ENCODE results near the gene PRM2.

Gene PRM2

GRCh38 chr16:11262915-11263314, 13.4 kb downstream of the PRM2 start (continued):
- no peak for TF ChIP-seq ZNF518A (tag by site-specific recombination; conservative IDR thresholded peaks at IDR 0.05; ENCODE audit: low read depth)
- TF ChIP-seq OVOL3 (tag by site-specific recombination; IDR thresholded peaks at IDR 0.05) = no peak
- no peak for TF ChIP-seq ZNF585B (tag by site-specific recombination; IDR thresholded peaks at IDR 0.05)
- TF ChIP-seq KLF9 (tag by site-specific recombination; IDR thresholded peaks at IDR 0.05; ENCODE audit: low read depth) = no peak
- TF ChIP-seq KLF10 (tag by site-specific recombination; IDR thresholded peaks at IDR 0.05) = no peak
- TF ChIP-seq ZNF792 (tag by site-specific recombination; IDR thresholded peaks at IDR 0.05) = no peak
- no peak for TF ChIP-seq ZNF155 (tag by site-specific recombination; IDR thresholded peaks at IDR 0.05)
- TF ChIP-seq ZNF324 (tag by site-specific recombination; IDR thresholded peaks at IDR 0.05) = no peak
- TF ChIP-seq KLF7 (tag by site-specific recombination; IDR thresholded peaks at IDR 0.05; ENCODE audit: borderline replicate concordance) = no peak

- Histone ChIP-seq H3K4me3 (ENCODE audit: low read depth, low read length) (no peak overlapping the region), H3K36me3 (ENCODE audit: control insufficient read depth in 2 of 2, insufficient read depth in 1 of 2, low read length in 2 of 2) (no peaks in the 10 kb centered on the region), H3K27ac (ENCODE audit: extremely low read depth, low read depth, low read length) (no peak overlapping the region), H3K4me1 (ENCODE audit: control insufficient read depth, insufficient read depth, low read length) (peaks cover 5% of the 10 kb centered on the region; the same call in 1 of the 2 replicates), H3K9me3 (ENCODE audit: control insufficient read depth, insufficient read depth, low read depth, low read length) (no peaks in the 10 kb centered on the region)
- TF ChIP-seq ZSCAN18 (tag by site-specific recombination; IDR thresholded peaks at IDR 0.05) (no peak), ZNF513 (tag by site-specific recombination; IDR thresholded peaks at IDR 0.05) (no peak), ZNF658 (tag by site-specific recombination; IDR thresholded peaks at IDR 0.05) (no peak), ZNF626 (tag by site-specific recombination; IDR thresholded peaks at IDR 0.05) (no peak), ZNF776 (tag by site-specific recombination; IDR thresholded peaks at IDR 0.05; ENCODE audit: borderline replicate concordance) (no peak), ZNF544 (tag by site-specific recombination; IDR thresholded peaks at IDR 0.05) (no peak), ZNF48 (tag by site-specific recombination; IDR thresholded peaks at IDR 0.05) (no peak), EGR2 (tag by site-specific recombination; IDR thresholded peaks at IDR 0.05; ENCODE audit: low read depth) (no peak), BCL6B (tag by site-specific recombination; IDR thresholded peaks at IDR 0.05) (no peak), SCRT2 (tag by site-specific recombination; IDR thresholded peaks at IDR 0.05) (no peak), ZNF561 (tag by site-specific recombination; IDR thresholded peaks at IDR 0.05; ENCODE audit: borderline replicate concordance) (no peak)
- POLR2A ChIA-PET = interaction anchor here (0.6 to 1.1 kb wide), 2 partner anchors 31 to 85 kb away, joined by 3 to 7 read pairs; no protein-coding TSS in a partner anchor
- CTCF ChIA-PET = interaction anchor here (0.7 to 1.0 kb wide), 3 partner anchors 23 to 289 kb away, joined by 3 to 4 read pairs (median 3); no protein-coding TSS in a partner anchor
Observed at GRCh38 chr16:11260596-11260966, 15.7 kb downstream of the PRM2 start.

Data from HEK293 (cell line).